NK-92 (cell line): Measurements from ENCODE around the gene WDFY3.

ENCODE experiments used
- DNase-seq: peaks from one replicate; lab custom pipeline; 2025; ENCODE audit not compliant: unreplicated experiment; lab: John Stamatoyannopoulos, UW

WDFY3 gene

DNA sequence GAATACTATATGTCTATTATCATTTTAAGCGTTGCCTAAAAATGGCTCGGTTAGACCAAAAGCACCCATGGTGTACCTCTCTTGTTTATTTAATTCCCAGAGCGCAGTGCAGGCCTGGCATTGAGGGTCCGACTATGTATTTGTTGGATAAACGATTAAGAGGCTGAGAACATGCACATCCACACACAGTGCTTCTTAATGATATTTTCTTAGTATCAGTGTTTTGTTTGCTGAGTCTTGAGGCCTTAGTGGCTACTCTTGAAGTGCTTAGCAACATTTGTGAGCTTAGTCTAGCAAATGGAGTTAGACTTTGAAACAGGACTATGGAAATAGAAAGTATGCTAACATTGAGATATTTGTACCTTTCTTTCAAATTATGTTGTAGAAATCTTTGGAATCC, 339.8 kb downstream of the WDFY3 start:
- DNase-seq: no peak

DNA sequence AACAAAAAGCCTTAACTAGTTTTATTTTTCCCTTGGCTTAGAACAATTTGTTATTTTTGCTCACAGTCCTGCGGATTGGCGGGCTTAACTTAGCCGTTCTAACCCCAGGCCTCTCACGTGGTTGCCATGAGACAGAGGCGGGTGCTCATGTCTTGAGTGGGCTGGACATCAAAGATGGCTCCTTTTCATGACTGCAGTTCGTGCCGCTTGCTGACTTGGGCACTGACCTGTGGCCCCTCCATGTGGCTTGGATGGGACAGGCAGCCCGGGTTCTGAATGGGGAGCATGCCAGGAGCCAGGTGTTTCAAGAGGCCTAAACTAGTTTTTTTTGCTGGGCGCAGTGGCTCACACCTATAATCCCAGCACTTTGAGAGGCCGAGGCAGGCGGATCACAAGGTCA, 342.8 kb downstream of the WDFY3 start:
- no peak for DNase-seq

DNA sequence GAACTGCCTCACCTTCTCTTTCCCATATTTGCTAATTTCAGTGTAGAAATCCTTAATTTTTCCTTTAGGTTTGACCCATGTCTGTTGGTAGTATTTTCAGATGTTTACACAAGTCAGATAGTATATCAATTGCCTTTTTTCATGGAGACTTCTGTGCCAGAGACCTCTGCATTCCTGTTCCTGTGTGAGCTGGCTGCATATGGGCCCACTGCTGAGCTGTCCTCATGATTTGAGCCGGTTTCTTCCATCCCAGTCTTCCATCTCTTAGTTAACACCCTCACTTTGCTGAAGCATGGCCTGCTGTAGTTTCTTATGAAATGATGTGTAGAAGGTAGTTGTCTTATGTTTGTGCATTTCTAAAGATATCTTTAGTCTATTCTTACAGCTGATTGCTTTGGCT, 343.5 kb downstream of the WDFY3 start:
- no peak for DNase-seq
